HCT116 (cell line): Measurements from ENCODE around the gene TEX13A. TPM values are rescaled to one million over a fixed set of nuclear protein-coding genes. Genes with fewer than 3 reads are reported as not detected.
"Not testable (repeated sequence)": the region's sequence is repeated elsewhere in the genome, so short reads cannot be mapped to it uniquely, and the experiment has no call there.

Experiments
- ATAC-seq: fragments of 200-7000 bp; cut with Tn5 transposase; 2 replicates; pipeline ENCODE4 v1.9.1; 2020; ENCODE audit warnings: mild to moderate bottlenecking, moderate library complexity
- BruUV-seq: library from RNA; stranded (reverse); fragments of 400-500 nt; replicated peaks from 2 replicates; lab custom pipeline; 2021; lab: Mats Ljungman, UMichigan
- CTCF ChIA-PET: fragments of 300-600 bp; sonication (Branson Sonifier 250); formaldehyde crosslinking; loops from one replicate; lab custom pipeline; 2021; ENCODE audit warnings: antibody characterized with exemption; lab: Charles Lee
- POLR2A ChIA-PET: fragments of 300-600, 350-600 bp; sonication (Branson Sonifier 250); formaldehyde crosslinking; loops from one replicate; lab custom pipeline; 2021; ENCODE audit warnings: antibody characterized with exemption; lab: Charles Lee
- RAD21 ChIA-PET, 2 experiments: fragments of 300-600 bp; sonication (Branson Sonifier 250); formaldehyde crosslinking; loops; one replicate each; lab custom pipeline; 2023; ENCODE audit warnings: low total read pairs in 2 of 2; ENCODE audit not compliant: uncharacterized antibody in 2 of 2, unreplicated experiment in 2 of 2, low non-redundant PET in 1 of 2; lab: Charles Lee
- DNase-seq: peaks from one replicate; pipeline ENCODE4 v3.0.0-alpha.2; 2010; ENCODE audit warnings: low read depth, low spot score
- H2AFZ ChIP-seq: fragments of 200-600 bp; shearing (Covaris generic), sonication (generic); 2 replicates; pipeline ENCODE4 v1.6.1; 2017; ENCODE audit warnings: low read depth, mixed run types, mixed read lengths, antibody characterized with exemption, low read length; ENCODE audit not compliant: poor library complexity, severe bottlenecking
- H3K27ac ChIP-seq: 2 replicates; pipeline ENCODE4 v1.5.1; 2012; ENCODE audit warnings: low read depth, low read length
- H3K27me3 ChIP-seq: fragments of 200-600 bp; sonication (generic); 2 replicates; pipeline ENCODE4 v1.6.1; 2016; ENCODE audit warnings: mixed run types, low read length, mixed read lengths; ENCODE audit not compliant: insufficient read depth
- H3K36me3 ChIP-seq, 2 experiments: fragments of 200-500 bp in 1 of 2; fragments of 200-600 bp in 1 of 2; sonication (Bioruptor generic) in 1 of 2; sonication (generic) in 1 of 2; 2 replicates each; pipeline versions ENCODE4 v1.5.1 to v1.6.1; 2014 to 2016; ENCODE audit warnings: low read length in 2 of 2, inconsistent platforms in 1 of 2, mixed read lengths in 1 of 2, mixed run types in 1 of 2; ENCODE audit not compliant: insufficient read depth in 2 of 2, control insufficient read depth in 1 of 2
- H3K4me1 ChIP-seq, 2 experiments: fragments of 200-600 bp in 1 of 2; sonication (generic) in 1 of 2; 2 replicates each; pipeline versions ENCODE4 v1.5.1 to v1.6.1; 2012 to 2017; ENCODE audit warnings: low read length in 2 of 2, inconsistent platforms in 1 of 2, mild to moderate bottlenecking in 1 of 2, mixed read lengths in 1 of 2, mixed run types in 1 of 2, moderate library complexity in 1 of 2; ENCODE audit not compliant: insufficient read depth in 2 of 2, control insufficient read depth in 1 of 2
- H3K4me2 ChIP-seq: fragments of 200-600 bp; sonication (generic); 2 replicates; pipeline ENCODE4 v1.6.1; 2017; ENCODE audit warnings: mixed run types, low read length, mixed read lengths
- H3K4me3 ChIP-seq, 2 experiments: fragments of 200-600 bp in 1 of 2; sonication (generic) in 1 of 2; replicated peaks in 1 of 2; 2 replicates each; pipeline ENCODE4 v1.5.1; 2011 to 2016; ENCODE audit warnings: low read length in 2 of 2, control low read depth in 1 of 2, low read depth in 1 of 2, mild to moderate bottlenecking in 1 of 2, mixed read lengths in 1 of 2, mixed run types in 1 of 2
- H3K79me2 ChIP-seq: fragments of 200-600 bp; sonication (generic); 2 replicates; pipeline ENCODE4 v1.6.1; 2017; ENCODE audit warnings: mild to moderate bottlenecking, mixed run types, low read length, moderate library complexity, mixed read lengths; ENCODE audit not compliant: insufficient read depth
- H3K9ac ChIP-seq: fragments of 200-600 bp; sonication (generic); 2 replicates; pipeline ENCODE4 v1.6.1; 2016; ENCODE audit warnings: low read length, mixed read lengths
- H3K9me2 ChIP-seq: fragments of 200-600 bp; sonication (generic), shearing (Covaris generic); 2 replicates; pipeline ENCODE4 v1.6.1; 2017; ENCODE audit warnings: mixed run types, mild to moderate bottlenecking, moderate library complexity; ENCODE audit not compliant: insufficient read depth
- H3K9me3 ChIP-seq, 2 experiments: fragments of 200-500 bp in 1 of 2; fragments of 200-600 bp in 1 of 2; sonication (Bioruptor generic) in 1 of 2; sonication (generic) in 1 of 2; 2 replicates each; pipeline ENCODE4 v1.6.1; 2014 to 2017; ENCODE audit warnings: low read length in 2 of 2, mixed read lengths in 2 of 2, inconsistent platforms in 1 of 2, low read depth in 1 of 2, mild to moderate bottlenecking in 1 of 2, mixed run types in 1 of 2, moderate library complexity in 1 of 2; ENCODE audit not compliant: control insufficient read depth in 1 of 2, insufficient read depth in 1 of 2
- H4K20me1 ChIP-seq: fragments of 200-600 bp; sonication (generic), shearing (Covaris generic); 2 replicates; pipeline ENCODE4 v1.6.1; 2017; ENCODE audit warnings: mixed run types, mild to moderate bottlenecking, moderate library complexity; ENCODE audit not compliant: insufficient read depth
- ATF3 ChIP-seq: IDR thresholded peaks from 2 replicates; pipeline ENCODE4 v1.6.1; 2012
- CBX3 ChIP-seq: IDR thresholded peaks from 2 replicates; pipeline ENCODE4 v1.6.1; 2012; ENCODE audit warnings: low read depth
- CTCF ChIP-seq, 3 experiments: fragments of 200-600 bp in 1 of 3; sonication (generic) in 1 of 3; IDR thresholded peaks in 2 of 3; conservative IDR thresholded peaks in 1 of 3; 2 replicates each; pipeline ENCODE4 v1.5.1; 2012 to 2017; ENCODE audit warnings: low read depth in 2 of 3, low read length in 2 of 3, antibody characterized with exemption in 1 of 3, borderline replicate concordance in 1 of 3, control low read depth in 1 of 3, mild to moderate bottlenecking in 1 of 3, mixed read lengths in 1 of 3, mixed run types in 1 of 3, moderate library complexity in 1 of 3; ENCODE audit not compliant: insufficient read depth in 1 of 3
- EGR1 ChIP-seq: IDR thresholded peaks from 2 replicates; pipeline ENCODE4 v1.6.1; 2012; ENCODE audit warnings: low read depth
- ELF1 ChIP-seq: IDR thresholded peaks from 2 replicates; pipeline ENCODE4 v1.6.1; 2012; ENCODE audit warnings: low read depth, borderline replicate concordance
- FOSL1 ChIP-seq: IDR thresholded peaks from 2 replicates; pipeline ENCODE4 v1.6.1; 2012; ENCODE audit warnings: low read depth
- MAX ChIP-seq: IDR thresholded peaks from 2 replicates; pipeline ENCODE4 v1.6.1; 2012
- POLR2A ChIP-seq: IDR thresholded peaks from 2 replicates; pipeline ENCODE4 v1.7.0; 2011; ENCODE audit warnings: borderline replicate concordance; ENCODE audit not compliant: insufficient read depth, insufficient read length; ENCODE audit errors: extremely low read depth
- POLR2AphosphoS5 ChIP-seq: IDR thresholded peaks from 2 replicates; pipeline ENCODE4 v1.6.1; 2011; ENCODE audit warnings: mild to moderate bottlenecking, low read depth, low read length, moderate library complexity
- RAD21 ChIP-seq: IDR thresholded peaks from 2 replicates; pipeline ENCODE4 v1.6.1; 2012; ENCODE audit warnings: low read depth, mild to moderate bottlenecking
- SIN3A ChIP-seq: IDR thresholded peaks from 2 replicates; pipeline ENCODE4 v1.6.1; 2012; ENCODE audit warnings: low read depth
- SRF ChIP-seq: IDR thresholded peaks from 2 replicates; pipeline ENCODE4 v1.6.1; 2012; ENCODE audit warnings: low read depth
- YY1 ChIP-seq: IDR thresholded peaks from 2 replicates; pipeline ENCODE4 v1.6.1; 2011; ENCODE audit warnings: low read length, low read depth, moderate library complexity, mild to moderate bottlenecking; ENCODE audit not compliant: insufficient replicate concordance; ENCODE audit errors: extremely low read depth
- ZFX ChIP-seq: fragments of 450-650 bp; IDR thresholded peaks from 2 replicates; pipeline ENCODE4 v1.6.1; 2017
- intact Hi-C: fragments of 100-400 bp; cut with micrococcal nuclease; formaldehyde crosslinking; loops from 2 replicates; pipeline ENCODE4 v1.10.0; 2022
- total RNA-seq: library from RNA; stranded (reverse); gene quantifications from one replicate; pipeline ENCODE4 v1.2.1, GENCODE V29; 2021; ENCODE audit not compliant: unreplicated experiment
- TF ChIP-seq, protein P1 (sequence below): IDR thresholded peaks from 2 replicates; pipeline ENCODE4 v1.6.1; 2011; ENCODE audit warnings: mild to moderate bottlenecking, low read length, moderate library complexity; ENCODE audit not compliant: insufficient replicate concordance; ENCODE audit errors: extremely low read depth

Gene TEX13A
- total RNA-seq, 1 experiment from 2014 or later: not detected

- H3K36me3 ChIP-seq: no peaks in the 10 kb centered on the region
- no TSS peak for BruUV-seq
- no peaks in the 10 kb centered on the region for H3K9me3 ChIP-seq
- no peaks in the 10 kb centered on the region for H3K4me1 ChIP-seq
- TF ChIP-seq MAX: no peak
- no peak for TF ChIP-seq ZFX
- TF ChIP-seq POLR2A: no peak
- no peak for TF ChIP-seq FOSL1
- no peak for TF ChIP-seq RAD21
- TF ChIP-seq CBX3: no peak
- no peak for TF ChIP-seq ATF3
- no peak for TF ChIP-seq EGR1
- no peak for TF ChIP-seq CTCF (IDR thresholded peaks at IDR 0.05 in 2 of 3, conservative IDR thresholded peaks at IDR 0.05 in 1 of 3; ENCODE audit: borderline replicate concordance in 1 of 3, insufficient read depth in 1 of 3, low read depth in 2 of 3, low read length in 2 of 3)
- TF ChIP-seq SIN3A: no peak
- TF ChIP-seq YY1: no peak
- TF ChIP-seq, protein P1, sequence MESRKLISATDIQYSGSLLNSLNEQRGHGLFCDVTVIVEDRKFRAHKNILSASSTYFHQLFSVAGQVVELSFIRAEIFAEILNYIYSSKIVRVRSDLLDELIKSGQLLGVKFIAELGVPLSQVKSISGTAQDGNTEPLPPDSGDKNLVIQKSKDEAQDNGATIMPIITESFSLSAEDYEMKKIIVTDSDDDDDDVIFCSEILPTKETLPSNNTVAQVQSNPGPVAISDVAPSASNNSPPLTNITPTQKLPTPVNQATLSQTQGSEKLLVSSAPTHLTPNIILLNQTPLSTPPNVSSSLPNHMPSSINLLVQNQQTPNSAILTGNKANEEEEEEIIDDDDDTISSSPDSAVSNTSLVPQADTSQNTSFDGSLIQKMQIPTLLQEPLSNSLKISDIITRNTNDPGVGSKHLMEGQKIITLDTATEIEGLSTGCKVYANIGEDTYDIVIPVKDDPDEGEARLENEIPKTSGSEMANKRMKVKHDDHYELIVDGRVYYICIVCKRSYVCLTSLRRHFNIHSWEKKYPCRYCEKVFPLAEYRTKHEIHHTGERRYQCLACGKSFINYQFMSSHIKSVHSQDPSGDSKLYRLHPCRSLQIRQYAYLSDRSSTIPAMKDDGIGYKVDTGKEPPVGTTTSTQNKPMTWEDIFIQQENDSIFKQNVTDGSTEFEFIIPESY: no peak
- TF ChIP-seq POLR2AphosphoS5: no peak
- TF ChIP-seq ELF1: no peak
- TF ChIP-seq SRF: no peak
- no peak overlapping the region for H3K27ac ChIP-seq
- DNase-seq (no peak), ATAC-seq (no peak)
- H3K27me3 ChIP-seq: no peaks in the 10 kb centered on the region
- no peak overlapping the region for H3K4me3 ChIP-seq
- POLR2A ChIA-PET: no interaction called here
- H3K9me2 ChIP-seq: no peaks in the 10 kb centered on the region
- no peak overlapping the region for H3K4me2 ChIP-seq
- no peaks in the 10 kb centered on the region for H3K79me2 ChIP-seq
- RAD21 ChIA-PET: no interaction called here
- no peaks in the 10 kb centered on the region for H4K20me1 ChIP-seq
- H3K9ac ChIP-seq: no peak overlapping the region
- CTCF ChIA-PET: no interaction called here
- H2AFZ ChIP-seq: no peak overlapping the region
- intact Hi-C loops: no loop called here
These were observed 20.6 kb upstream of the TEX13A start for GRCh38 chrX:105241056-105241455.

DNA sequence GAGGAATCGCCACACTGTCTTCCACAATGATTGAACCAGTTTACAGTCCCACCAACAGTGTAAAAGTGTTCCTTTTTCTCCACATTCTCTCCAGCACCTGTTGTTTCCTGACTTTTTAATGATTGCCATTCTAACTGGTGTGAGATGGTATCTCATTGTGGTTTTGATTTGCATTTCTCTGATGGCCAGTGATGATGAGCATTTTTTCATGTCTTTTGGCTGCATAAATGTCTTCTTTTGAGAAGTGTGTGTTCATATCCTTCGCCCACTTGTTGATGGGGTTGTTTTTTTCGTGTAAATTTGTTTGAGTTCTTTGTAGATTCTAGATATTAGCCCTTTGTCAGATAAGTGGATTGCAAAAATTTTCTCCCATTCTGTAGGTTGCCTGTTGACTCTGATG lies 16.9 kb upstream of the TEX13A start:
- H3K9me2 ChIP-seq, H3K36me3 ChIP-seq, H3K4me1 ChIP-seq, DNase-seq, H3K27me3 ChIP-seq, intact Hi-C loops, H3K9ac ChIP-seq, H2AFZ ChIP-seq, RAD21 ChIA-PET, H3K79me2 ChIP-seq, H3K27ac ChIP-seq, BruUV-seq, H3K4me2 ChIP-seq, H3K9me3 ChIP-seq, H4K20me1 ChIP-seq, POLR2A ChIA-PET, H3K4me3 ChIP-seq, CTCF ChIA-PET, ATAC-seq: not testable (repeated sequence)
